HG03520 (cell line): ENCODE data around the gene RTL5.

Experiments used
- ATAC-seq: cut with Tn5 transposase; IDR thresholded peaks from one replicate; pipeline ENCODE4 v1.9.1; 2021; ENCODE audit warnings: mild to moderate bottlenecking, moderate library complexity; ENCODE audit not compliant: unreplicated experiment

RTL5 gene

DNA sequence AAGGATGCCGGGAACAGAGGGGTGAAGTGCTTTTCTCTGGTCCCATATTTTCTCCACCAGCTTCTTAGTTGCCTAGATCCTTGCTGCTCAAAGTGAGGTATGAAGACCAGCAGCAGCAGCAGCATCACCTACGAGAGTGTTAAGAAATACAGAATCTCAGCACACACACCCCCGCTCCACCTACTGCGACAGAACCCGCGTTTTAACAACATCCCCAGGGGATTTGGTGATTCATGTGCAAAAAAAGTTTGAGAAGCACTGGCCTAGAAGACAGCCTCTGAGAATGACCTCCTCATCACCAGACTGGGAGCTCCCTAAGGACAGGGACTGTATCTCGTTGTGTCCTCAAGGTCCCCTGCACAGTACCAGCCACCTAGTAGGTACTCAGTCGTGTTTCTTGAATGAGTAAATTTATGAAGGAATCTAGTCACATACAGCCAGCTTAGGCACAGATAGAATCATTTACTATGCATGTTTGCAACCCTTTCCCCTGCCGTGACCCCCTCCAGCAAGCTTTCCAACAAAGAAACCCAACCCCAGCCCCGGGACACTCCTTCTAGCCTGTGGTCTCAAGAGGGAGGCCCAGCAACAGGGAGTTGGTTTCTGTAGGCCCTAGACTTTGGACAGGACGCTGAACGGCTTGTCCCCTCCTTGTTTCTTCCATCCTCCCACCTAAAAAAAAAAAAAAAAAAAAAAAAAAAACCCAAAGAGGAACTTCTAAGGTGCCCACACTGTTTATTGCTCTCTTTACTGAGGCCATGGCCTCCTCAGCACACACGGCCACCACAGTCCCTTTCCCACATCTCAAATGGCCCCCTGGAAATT, 21.5 kb downstream of the RTL5 start:
- no peak for ATAC-seq

DNA sequence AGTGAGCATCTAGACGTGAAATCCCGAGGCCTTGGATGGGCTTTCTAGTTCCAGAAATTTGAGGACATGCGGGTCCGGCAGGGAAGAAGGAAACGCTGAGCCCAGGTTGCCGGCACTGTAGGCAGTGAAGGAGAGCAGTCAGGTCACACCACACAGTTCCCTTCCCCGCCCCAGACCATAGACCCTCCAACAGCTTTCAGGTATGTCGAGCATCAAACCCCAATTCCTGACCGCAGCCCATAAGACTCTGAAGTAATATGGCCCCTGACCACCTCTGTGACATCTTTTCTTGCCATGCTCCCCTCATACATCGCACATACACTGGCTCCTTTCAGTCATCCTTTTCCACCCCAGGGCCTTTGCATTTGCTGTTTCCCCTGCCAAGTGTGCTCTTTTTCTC, 23.0 kb downstream of the RTL5 start:
- ATAC-seq, result no peak

DNA sequence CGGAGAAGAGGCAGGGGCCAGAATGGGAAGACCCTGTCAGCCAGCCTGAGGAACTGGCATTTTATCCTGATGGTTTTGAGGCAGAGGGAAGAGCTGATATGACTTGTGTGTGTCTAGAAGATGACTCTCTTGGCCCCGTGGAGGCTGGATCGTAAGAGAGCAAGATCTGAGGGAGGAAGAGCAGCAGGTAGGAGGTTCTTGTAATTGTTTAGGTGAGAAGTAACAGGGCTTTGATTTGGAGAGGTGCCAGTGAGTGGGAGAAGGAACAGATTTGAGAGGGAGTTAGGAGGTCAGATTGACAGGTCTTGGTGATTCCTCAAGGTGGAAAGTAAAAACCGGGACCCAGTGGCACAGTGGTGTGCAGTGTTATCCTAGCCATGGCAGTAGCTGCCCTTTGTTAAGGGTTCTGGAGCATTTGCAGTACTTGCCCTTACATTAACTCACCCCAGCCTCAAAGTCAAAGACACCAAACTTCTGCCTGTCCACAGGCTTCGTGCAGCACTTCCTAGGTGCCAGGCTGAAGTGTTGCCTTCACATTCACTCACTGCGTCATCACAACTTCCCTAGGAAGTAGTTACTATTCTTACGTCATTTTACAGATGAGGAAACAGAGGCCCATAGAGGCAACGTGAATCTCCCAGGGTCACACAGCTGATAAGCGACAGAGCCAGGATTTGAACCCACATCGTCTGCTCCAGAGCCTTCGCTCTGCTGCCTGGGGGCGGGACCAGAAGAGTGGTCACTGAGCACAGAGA, 23.7 kb downstream of the RTL5 start:
- no peak for ATAC-seq

DNA sequence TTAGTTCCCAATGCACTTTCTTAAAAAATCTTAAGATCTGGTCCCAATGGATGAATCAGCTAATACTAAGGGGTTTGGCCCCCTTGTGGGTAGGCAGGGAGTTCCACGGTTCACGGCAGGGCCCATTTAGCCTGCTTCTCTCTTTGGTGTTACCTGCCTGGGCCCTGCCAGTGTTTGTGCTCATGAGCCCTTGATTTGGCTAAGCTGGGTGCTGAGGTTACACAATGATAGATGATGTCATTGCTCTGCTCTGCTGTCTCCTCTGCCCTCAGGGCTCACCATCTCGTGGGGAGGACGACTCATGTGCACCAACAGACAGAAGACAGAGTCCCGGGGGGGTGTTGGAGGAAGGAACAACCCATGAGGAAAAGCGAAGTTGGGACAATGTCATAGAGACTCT, 24.4 kb downstream of the RTL5 start:
- no peak for ATAC-seq

DNA sequence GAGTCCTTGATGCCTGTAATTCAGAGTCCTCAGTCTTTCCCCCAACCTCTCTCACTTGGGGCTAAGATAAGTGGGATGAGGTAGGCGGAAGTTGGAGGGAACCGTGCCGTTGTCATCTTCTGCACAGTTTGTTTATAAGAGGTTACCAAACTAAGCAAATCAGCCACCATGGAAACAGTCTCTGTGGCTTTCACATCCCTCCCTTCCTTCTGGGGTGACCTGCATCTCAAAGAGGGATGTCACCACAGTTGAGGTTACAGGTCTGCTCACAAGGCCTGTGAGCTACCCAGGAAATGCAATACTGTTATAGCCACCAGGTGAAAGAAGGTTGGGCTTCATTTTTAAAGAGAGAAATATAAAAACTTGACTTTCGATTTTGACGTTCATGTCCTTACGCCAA, 26.3 kb downstream of the RTL5 start:
- peak; percentile 56 for ATAC-seq

DNA sequence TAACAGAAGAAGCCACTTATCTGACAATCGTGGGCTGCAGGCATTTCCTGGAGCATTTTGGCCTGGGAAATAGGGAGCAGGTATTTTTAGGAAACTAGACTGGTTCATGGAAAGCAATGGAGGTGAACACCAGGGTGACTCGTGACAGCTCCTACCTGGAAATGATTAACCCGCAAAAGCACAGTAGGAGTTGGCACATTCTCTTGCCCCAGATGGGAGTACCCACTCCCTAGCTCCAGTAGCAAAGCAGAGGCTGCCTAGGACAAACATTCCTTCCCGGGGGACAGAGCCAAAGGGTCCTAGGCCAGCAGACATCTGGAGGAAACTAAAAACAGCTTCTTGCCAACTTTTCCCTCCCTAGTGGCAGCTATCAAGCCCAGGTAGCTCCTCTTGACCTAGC, 29.0 kb downstream of the RTL5 start:
- no peak for ATAC-seq

DNA sequence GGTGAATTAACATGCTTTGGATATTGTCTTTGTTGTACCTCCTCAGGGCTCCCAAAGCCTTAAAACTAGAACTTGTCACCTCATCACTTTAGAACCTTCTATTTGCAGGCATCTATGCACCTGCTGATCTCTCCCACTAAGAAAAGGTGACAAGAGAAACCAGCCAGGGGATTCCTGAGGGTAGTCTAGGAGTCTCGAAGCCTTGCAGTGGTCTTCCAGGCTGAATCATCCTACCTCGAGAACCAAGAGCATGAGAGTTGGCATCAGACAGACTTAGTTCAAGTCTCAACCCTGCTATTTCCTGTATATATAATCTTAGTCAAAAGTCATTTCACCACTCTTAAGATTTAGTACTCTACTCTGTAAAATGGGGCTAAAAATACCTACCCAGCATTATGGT, 29.6 kb downstream of the RTL5 start:
- ATAC-seq, result no peak

DNA sequence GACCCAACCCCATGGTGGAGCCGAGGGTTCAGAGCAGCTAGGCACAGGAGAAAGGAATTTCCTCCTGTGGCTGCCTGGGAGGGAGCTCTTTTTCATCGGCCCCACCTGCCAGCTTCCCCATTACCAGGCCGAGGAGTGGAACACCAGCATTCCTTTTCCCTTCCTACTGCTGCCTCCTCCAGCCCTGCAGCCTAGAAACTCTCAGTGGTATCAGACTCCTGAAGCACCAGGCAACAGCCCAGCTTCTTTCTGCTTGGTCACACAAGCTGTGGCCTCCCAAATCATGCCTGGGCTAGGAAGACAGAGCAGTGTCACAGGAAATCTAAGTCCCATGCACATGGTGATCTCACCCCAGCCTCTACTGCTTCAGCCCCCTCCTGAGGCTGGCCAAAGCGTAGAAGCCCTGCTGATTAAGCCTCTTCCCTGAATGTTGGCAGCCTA, 30.1 kb downstream of the RTL5 start:
- no peak for ATAC-seq

DNA sequence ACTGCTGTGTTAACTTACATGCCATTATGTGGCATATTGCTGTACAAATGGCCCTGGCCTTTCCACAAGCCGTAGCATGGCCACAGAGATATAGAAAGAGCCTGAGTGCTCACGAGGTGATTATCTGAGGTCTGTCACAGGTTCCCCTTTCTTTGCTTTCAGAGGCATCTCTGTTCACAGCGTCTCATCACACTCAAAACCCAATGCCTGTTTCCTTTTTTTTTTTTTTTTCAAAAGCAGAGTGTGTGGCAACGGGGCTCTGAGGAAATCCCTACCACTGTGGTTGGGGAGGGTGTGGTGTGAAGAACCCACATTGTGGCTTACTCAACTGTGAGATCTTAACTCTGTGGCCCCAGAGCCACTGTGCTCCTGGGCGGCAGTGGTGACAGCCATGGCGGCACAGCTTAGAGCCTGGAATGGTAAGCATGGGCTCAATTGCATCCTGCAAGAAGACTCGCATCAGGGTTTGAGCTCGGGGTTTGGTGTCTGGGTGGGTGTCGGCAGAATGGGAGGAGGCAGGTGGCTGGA, 30.8 kb downstream of the RTL5 start:
- peak; percentile 73 for ATAC-seq

DNA sequence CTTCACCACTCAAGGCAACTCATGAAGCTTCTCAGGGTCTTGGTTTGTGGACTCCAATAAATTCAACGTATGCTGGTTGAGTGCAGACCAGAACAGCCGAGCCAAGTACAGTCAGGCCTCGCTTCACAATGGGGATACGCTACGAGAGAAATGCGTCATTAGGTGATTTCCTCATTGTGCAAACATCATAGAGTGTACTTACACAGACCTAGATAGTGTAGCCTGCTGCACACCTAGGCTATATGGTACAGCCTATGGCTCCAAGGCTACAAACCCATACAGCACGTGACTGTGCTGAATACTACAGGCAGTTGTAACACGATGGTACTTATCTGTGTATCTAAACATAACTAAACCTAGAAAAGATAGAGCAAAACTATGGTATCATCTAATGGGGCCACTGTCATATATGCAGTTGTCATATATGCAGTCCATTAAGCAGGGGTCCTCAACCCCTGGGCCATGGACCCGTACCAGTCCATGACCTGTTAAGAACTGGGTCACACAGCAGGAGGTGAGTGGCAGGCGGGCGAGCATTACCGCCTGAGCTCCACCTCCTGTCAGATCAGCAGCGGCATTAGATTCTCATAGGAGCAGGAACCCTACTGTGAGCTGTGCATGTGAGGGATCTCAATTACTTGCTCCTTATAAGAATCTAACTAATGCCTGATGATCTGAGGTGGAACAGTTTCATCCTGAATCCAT, 31.5 kb downstream of the RTL5 start:
- ATAC-seq, result no peak

DNA sequence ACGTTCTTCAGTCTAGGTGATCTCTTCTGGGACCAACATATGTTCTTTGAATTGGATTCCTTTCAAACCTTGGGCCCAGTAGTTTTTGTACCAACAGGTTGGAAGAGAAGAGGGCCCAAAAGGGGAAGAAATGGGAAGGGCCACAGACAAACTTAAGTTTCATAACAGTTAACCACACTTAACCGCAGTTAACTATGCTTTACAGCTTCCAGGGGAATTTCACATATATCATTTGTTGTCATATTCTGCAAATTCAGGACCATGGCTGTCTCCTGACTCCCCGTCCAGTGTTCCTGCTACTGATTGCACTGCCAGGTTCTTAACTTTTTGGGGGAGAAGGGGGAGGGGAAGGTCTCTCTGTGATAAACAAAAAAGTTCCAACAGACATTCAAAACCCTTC, 34.6 kb downstream of the RTL5 start:
- no peak for ATAC-seq

DNA sequence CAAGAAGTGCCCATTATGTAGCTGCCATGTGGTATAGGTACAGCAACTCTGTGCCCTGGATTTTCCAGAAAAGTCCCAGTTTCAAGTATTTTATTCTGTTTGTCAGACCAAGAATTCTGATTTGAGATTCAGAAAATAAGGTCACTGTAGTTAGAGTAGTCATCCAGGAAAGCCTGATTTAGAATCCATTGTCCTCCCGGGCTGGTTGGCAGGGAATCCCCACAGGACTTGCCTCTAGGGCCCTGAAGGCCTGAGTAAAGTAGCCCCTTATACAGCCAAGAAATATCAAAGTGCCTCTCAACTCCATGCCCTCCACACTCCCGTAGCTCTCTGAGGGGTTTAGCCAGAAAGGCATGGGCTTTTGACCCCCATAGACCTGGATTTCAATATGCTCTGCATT, 36.3 kb downstream of the RTL5 start:
- no peak for ATAC-seq

DNA sequence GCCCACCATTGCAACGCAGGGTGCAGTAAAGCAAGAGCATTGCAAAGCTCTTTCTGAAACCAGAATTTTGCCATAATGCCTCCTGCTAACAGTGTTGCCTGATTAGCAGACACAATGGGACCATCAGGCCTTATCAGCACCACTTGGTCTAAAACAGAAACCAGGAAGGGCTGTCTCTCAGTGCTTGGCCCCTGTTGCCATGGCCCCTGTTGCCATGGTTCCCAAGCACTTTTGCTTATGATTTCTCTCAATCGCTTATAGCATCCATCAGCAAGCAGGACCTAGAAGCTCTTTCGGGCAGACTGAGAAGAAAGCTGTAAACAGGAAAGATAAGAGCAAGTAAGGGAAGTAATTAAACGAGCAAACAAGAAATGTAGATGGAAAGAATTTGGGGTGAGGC, 36.8 kb downstream of the RTL5 start:
- peak; percentile 94 for ATAC-seq

DNA sequence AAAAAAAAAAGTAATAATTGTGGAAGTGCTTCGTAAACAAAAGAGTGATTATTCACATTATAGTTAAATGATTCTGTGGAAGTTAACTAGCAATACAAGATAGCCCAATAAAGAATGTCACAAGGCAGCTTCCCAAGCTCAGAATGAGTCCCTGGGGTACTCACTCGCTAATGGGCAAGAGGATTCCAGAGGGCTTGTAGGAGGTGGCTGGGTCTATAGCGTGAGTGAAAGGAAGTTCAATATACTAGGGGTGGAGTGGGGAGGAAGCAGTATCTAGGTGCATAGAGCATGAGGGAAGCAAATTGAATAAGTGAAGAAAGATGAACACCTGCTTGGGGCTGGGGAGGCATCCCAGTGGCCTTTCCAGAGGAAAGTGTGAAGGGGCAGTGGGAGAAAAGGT, 42.5 kb downstream of the RTL5 start:
- ATAC-seq, result no peak

DNA sequence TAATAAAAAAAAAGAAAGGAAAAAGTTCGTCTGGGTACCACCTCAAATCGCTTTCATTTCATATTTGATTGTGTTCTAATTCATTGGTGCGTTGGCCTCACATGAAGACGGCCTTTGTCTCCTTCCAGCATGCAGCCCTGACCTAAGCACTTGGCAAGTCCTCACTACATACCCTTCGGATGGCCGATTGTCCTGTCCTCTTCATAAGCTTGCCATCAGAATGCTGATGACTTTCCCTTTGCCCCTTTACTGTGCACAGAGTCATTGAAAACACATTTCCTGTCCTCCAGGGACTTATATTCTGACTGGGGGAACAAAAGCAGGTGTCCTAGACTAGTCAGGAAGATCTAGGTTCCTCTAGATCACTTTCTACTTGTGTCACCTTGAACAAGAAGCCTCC, 43.0 kb downstream of the RTL5 start:
- no peak for ATAC-seq

DNA sequence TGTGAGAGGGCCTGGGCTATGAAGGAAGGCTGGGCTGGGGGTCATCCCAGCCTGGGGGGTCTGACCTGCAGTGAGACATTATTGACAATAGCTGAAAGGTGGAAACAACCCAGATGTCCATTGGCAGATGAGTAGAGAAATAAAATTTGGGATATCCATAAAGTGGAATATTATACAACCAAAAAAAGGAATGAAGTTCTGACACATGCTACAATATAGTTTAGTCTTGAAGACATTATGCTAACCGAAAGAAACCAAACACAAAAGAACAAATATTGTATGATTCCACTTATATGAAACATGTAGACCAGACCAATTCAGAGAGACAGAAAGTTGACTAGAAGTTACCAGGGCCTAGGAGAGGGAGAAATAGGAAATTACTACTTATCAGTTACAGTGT, 44.7 kb downstream of the RTL5 start:
- no peak for ATAC-seq

DNA sequence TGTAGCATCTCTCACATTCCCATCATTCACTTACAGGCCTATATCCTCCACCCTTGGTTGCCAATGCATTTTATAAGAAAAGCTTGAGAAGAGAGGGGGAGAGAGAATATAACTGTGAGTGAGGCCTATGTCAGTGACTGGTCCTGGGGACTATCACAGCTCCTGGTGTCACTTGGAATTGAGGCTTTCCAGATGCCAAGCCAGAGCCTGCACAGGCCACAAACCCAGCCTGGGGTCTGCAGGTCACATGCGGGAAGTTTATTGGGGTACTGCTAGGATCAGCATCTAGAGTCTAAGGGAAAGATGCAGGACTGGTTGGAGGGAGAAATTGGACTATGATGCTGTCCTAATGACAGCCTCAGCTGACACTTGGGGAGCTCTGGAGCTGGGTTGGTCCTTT, 47.6 kb downstream of the RTL5 start:
- no peak for ATAC-seq

DNA sequence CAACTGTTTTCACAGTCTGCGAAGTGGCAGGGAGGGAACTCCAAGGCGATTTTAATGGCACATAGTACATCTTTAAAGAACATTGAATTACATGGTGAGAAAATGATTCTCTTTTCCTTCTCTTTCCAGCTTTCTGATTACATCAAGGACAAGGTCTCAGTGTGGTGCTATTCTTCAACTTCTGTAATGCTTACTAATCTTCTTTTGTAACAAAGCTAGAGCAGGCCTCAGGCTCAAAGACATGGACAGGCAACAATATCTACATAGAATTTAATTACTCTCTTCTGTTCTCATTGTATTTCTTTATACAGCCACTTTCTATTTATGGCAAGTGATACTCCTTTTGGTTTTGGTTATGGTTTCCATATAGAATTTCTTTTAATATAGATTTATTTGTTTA, 48.4 kb downstream of the RTL5 start:
- ATAC-seq, result no peak

DNA sequence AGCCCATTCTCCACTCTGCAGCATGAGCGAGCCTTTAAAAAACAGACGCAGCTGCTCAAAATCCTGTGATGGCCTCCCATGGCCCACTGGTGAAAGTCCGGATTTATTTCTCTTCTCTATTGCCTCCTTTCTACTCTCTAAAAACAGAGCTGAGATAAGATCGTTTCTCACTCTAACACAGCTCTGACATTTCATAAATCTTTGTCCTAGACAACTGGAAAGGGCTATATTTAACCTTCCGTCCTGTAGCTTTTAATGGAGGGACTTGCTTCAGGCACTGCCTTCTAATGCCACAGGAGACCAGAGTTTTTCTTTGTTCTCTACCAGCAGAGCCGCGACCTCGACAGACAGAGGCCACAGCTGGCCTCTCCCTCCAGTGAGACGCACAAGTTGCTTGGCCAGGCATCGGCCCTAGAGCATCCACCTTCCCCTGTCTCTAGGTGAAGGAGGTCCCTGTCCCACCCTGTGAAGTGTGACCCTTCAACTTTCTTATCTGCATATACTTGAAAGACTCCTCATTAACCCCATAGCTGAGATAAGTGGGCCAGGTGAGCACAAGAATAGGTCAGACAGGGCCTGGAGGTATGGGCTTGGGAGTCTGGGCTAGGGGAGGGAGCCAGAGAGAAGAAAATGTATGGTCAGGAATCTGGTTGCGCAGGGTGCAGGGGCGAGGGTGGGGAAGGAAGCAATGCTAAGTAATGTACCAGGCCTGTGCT, 50.0 kb downstream of the RTL5 start:
- no peak for ATAC-seq

DNA sequence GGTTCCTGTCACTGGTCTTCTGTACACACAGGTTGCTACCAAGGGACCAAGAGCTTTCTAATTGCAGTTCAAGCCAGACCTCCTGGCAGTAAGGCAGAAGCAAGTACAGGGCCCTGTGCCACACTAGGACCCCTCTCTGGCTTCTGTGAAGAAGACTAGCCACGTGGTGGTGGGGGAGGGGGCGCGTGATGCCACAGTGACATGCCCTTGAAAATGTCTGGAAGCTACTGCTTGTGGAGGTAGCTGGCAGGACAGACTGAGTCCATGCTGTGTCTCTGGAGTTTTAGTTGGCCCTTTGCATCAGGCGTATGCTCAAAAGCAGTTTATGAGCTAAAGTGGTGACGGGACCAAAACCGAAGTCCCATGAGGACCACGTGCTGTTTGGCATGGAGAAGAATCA, 50.9 kb downstream of the RTL5 start:
- no peak for ATAC-seq

DNA sequence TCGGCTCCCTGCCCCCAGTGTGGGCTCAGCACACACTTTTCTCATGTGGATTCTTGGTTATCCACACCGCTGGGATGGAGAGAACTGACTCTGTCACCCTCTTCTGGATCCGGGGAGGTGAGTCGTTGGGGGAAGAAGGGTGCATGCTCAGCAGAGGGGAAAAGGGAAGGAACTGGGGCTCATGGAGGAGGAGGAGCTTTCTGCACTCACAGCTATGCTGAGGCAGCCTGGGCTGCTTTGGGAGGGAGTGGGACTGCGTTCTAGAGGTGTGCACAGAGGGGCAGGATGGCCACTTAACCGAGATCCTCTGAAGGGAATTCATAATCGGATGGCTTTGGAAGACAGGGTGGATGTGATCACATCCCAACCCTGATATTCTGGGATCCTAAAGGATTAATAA, 51.6 kb downstream of the RTL5 start:
- ATAC-seq, result no peak
